Osteocyte (in vitro differentiated cells): ENCODE results near the gene NPR2. TPM values are rescaled to one million over a fixed set of nuclear protein-coding genes. Genes with fewer than 3 reads are reported as not detected.

Experiments
- DNase-seq: peaks from one replicate; pipeline ENCODE4 v3.0.0; 2021; ENCODE audit warnings: mixed read lengths; ENCODE audit not compliant: unreplicated experiment; ENCODE audit errors: extremely low spot score
- H3K27ac Mint-ChIP-seq: one replicate; pipeline ENCODE4 v1.8.0; 2021; ENCODE audit warnings: mild to moderate bottlenecking, mixed read lengths; ENCODE audit not compliant: unreplicated experiment
- H3K27me3 Mint-ChIP-seq: one replicate; pipeline ENCODE4 v1.8.0; 2021; ENCODE audit warnings: mixed read lengths; ENCODE audit not compliant: unreplicated experiment
- H3K36me3 Mint-ChIP-seq: one replicate; pipeline ENCODE4 v1.8.0; 2021; ENCODE audit warnings: mixed read lengths; ENCODE audit not compliant: unreplicated experiment
- H3K4me1 Mint-ChIP-seq: one replicate; pipeline ENCODE4 v1.8.0; 2021; ENCODE audit warnings: mixed read lengths; ENCODE audit not compliant: unreplicated experiment
- H3K4me3 Mint-ChIP-seq: one replicate; pipeline ENCODE4 v1.8.0; 2021; ENCODE audit warnings: mild to moderate bottlenecking, moderate library complexity, mixed read lengths; ENCODE audit not compliant: unreplicated experiment
- H3K9me3 Mint-ChIP-seq: one replicate; pipeline ENCODE4 v1.8.0; 2021; ENCODE audit warnings: mixed read lengths; ENCODE audit not compliant: unreplicated experiment
- CTCF ChIP-seq: fragments of 200-600 bp; sonication (generic); IDR thresholded peaks from 2 replicates; pipeline ENCODE4 v1.5.0; 2021; ENCODE audit warnings: antibody characterized with exemption, mild to moderate bottlenecking, moderate library complexity
- total RNA-seq: library from RNA; stranded (reverse); gene quantifications from 2 replicates; pipeline ENCODE4 v1.2.1, GENCODE V29; 2021

NPR2 gene
- total RNA-seq, 1 donor from 2014 or later: 28.1 TPM

- Mint-ChIP-seq H3K27me3 (no peaks in the 10 kb centered on the region), H3K36me3 (no peaks in the 10 kb centered on the region), H3K4me1 (peaks cover 12% of the 10 kb centered on the region), H3K27ac (no peak overlapping the region), H3K4me3 (no peak overlapping the region), H3K9me3 (no peaks in the 10 kb centered on the region)
- TF ChIP-seq CTCF: no peak
- DNase-seq: no peak
Observed at GRCh38 chr9:35763803-35764202, 27.6 kb upstream of the NPR2 start.

- DNase-seq: no peak
- H3K4me1 Mint-ChIP-seq: no peaks in the 10 kb centered on the region
- H3K27ac Mint-ChIP-seq: no peak overlapping the region
- H3K9me3 Mint-ChIP-seq: no peaks in the 10 kb centered on the region
- no peak for TF ChIP-seq CTCF
- no peaks in the 10 kb centered on the region for H3K27me3 Mint-ChIP-seq
- H3K4me3 Mint-ChIP-seq: no peak overlapping the region
- no peaks in the 10 kb centered on the region for H3K36me3 Mint-ChIP-seq
Observed at GRCh38 chr9:35766997-35767396, 24.4 kb upstream of the NPR2 start.

- Mint-ChIP-seq H3K36me3 (no peaks in the 10 kb centered on the region), H3K27me3 (no peaks in the 10 kb centered on the region), H3K4me1 (no peaks in the 10 kb centered on the region), H3K4me3 (no peak overlapping the region), H3K27ac (no peak overlapping the region), H3K9me3 (no peaks in the 10 kb centered on the region)
- peak; percentile 13 for DNase-seq
- TF ChIP-seq CTCF: no peak
Observed at GRCh38 chr9:35767458-35767857, 23.9 kb upstream of the NPR2 start.

- no peaks in the 10 kb centered on the region for H3K27me3 Mint-ChIP-seq
- H3K4me3 Mint-ChIP-seq: no peak overlapping the region
- H3K4me1 Mint-ChIP-seq: no peaks in the 10 kb centered on the region
Observed at GRCh38 chr9:35769763-35770162, 21.6 kb upstream of the NPR2 start.

GRCh38 chr9:35771075-35771433 is 20.3 kb upstream of the NPR2 start:
- TF ChIP-seq CTCF: no peak
- Mint-ChIP-seq H3K27me3 (no peaks in the 10 kb centered on the region), H3K27ac (no peak overlapping the region), H3K4me1 (no peaks in the 10 kb centered on the region), H3K9me3 (no peaks in the 10 kb centered on the region), H3K4me3 (no peak overlapping the region), H3K36me3 (no peaks in the 10 kb centered on the region)
- DNase-seq: no peak

More at GRCh38 chr9:35769763-35770162, 21.6 kb upstream of the NPR2 start:
- Mint-ChIP-seq H3K27ac (no peak overlapping the region), H3K36me3 (no peaks in the 10 kb centered on the region), H3K9me3 (no peaks in the 10 kb centered on the region)
- DNase-seq: no peak
- TF ChIP-seq CTCF: no peak
